ENCODE results near the gene RPS6KA5.

Gene RPS6KA5

DNA sequence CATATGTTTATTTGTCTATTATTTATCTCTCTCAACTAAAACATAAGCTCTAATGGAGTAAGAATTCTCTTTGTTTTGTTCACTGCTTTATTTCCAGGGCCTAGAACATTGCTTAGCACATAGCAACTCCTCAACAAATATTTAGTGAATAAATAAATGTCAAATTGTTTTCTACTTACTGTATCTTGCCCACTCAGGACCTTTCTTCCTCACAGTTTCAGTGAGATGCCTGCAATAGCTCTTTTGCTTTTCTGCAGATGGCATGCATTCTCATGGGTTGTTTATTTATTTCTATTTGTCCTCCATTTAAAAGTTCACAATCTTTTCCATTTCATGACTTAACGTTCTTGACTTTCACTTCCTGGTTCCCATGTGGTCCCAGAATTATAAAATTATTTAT is 149.3 kb downstream of the RPS6KA5 start:
- no peak overlapping the region for H3K4me3 Mint-ChIP-seq
- H3K27ac Mint-ChIP-seq = no peak overlapping the region
- H3K9me3 Mint-ChIP-seq = no peaks in the 10 kb centered on the region
- H3K4me1 Mint-ChIP-seq = peaks cover 13% of the 10 kb centered on the region
- no peaks in the 10 kb centered on the region for H3K27me3 Mint-ChIP-seq
- H3K36me3 Mint-ChIP-seq = peaks cover 4% of the 10 kb centered on the region

DNA sequence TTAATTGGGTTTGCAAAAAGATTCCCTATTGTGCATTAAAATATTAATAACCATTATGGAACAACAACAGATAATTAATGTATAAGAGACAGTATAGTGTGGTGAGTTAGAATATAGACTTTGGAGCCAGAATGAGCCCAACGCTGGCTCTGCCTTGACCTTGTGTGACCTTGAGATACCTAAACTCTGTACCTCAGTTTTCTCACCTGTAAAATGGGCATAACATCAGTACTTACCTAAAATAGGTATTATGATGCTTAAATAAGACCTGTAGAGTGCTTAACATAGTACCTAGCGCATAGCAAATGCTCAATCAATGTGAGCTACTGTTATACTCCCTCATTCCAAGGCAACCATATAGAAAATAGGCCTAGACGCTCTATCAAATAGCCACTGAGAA is 153.3 kb downstream of the RPS6KA5 start:
- no peak overlapping the region for H3K27ac Mint-ChIP-seq
- peaks cover 21% of the 10 kb centered on the region for H3K4me1 Mint-ChIP-seq
- H3K4me3 Mint-ChIP-seq = no peak overlapping the region
- peaks cover 4% of the 10 kb centered on the region for H3K36me3 Mint-ChIP-seq
- no peaks in the 10 kb centered on the region for H3K27me3 Mint-ChIP-seq
- H3K9me3 Mint-ChIP-seq = no peaks in the 10 kb centered on the region

DNA sequence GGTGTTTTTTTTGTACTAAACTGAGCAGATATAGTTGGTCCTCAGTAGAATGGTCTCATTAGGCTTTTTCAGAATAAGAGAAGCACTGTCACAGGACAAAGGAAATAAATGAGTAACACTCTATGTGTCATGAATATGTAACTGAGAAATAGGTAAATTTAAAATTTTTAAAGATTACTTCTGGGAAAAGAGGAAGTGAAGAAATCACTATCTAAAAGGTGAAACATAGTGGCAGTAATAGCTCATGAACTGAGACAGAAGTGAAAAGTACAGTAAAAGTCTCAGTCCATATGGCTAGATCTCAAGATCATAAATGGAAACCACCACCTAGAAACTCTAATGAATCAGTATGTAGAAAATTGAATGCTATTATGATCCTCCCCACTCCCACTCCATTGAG is 154.9 kb downstream of the RPS6KA5 start:
- H3K4me3 Mint-ChIP-seq = peak overlapping the region; percentile 57
- no peaks in the 10 kb centered on the region for H3K9me3 Mint-ChIP-seq
- no peaks in the 10 kb centered on the region for H3K27me3 Mint-ChIP-seq
- H3K4me1 Mint-ChIP-seq = peaks cover 21% of the 10 kb centered on the region
- H3K27ac Mint-ChIP-seq = peak overlapping the region; percentile 86
- peaks cover under 1% of the 10 kb centered on the region for H3K36me3 Mint-ChIP-seq

DNA sequence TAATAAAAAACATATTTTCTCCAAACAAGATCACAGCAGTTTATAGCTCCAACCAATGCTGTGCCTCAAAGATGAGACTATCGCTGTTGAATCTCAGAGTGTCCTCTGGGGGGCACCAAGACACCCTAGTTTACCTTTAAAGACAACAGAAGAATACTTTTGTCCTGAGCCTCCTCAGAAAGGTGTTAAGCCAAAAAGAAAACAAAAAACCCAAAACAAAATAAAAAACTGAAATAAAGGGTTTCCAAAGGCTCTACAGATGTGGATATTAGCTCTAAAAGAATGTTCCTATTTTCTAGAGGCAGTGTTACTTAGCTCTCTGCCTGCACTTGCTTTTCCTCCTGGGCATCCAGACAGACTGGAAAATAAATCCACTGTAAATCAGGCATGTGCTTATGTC is 157.3 kb downstream of the RPS6KA5 start:
- peaks cover 7% of the 10 kb centered on the region for H3K36me3 Mint-ChIP-seq
- no peaks in the 10 kb centered on the region for H3K9me3 Mint-ChIP-seq
- H3K4me3 Mint-ChIP-seq = no peak overlapping the region
- H3K4me1 Mint-ChIP-seq = peaks cover 21% of the 10 kb centered on the region
- H3K27ac Mint-ChIP-seq = no peak overlapping the region
- H3K27me3 Mint-ChIP-seq = no peaks in the 10 kb centered on the region

DNA sequence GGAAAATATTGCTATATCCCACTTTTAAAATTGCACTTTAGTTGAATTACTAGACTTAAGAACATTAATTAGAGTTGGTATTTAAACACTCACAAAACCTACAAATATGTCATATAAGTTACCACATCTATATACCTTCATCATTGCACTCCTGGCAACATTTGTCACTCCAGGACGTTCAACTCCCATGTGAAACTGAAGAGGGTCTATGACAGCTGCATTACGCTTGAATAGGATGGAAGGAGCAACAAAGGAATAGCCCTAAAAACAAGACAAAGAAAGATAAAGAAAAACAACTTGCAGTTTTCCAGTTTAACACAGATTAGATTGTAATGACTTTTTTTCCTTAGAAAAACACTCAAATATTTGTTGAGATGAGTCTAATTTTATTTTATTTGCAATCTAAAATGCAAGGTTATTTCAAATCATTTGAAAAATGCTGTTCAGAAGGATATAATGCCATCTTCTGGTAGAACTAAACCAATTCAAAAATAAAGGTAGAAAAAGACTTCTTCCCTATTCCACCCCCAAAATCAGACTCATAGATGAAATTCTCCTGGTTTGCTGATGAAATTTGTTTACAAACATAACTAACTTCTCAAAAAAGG is 159.9 kb downstream of the RPS6KA5 start:
- Mint-ChIP-seq H3K36me3 (peaks cover 11% of the 10 kb centered on the region), H3K27me3 (no peaks in the 10 kb centered on the region), H3K9me3 (no peaks in the 10 kb centered on the region), H3K4me1 (peaks cover 10% of the 10 kb centered on the region), H3K4me3 (no peak overlapping the region), H3K27ac (no peak overlapping the region)

DNA sequence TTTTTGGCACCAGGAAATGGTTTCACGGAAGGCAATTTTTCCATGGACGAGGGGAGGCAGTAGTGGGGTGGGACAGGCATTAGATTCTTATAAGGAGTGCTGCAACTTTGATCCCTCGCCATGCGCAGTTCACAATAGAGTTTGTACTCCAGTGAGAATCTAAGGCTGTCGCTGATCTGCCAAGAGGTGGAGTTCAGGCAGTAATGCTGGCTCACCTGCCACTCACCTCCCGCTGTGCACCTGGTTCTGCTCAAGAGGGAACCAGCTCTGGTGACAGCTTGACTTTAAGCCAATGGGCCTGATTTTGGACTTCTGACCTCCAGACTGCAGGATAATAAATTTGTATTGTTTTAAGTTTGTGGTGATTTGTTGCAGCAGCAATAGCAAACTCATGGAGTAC is 163.4 kb downstream of the RPS6KA5 start:
- Mint-ChIP-seq H3K4me3 (no peak overlapping the region), H3K36me3 (peaks cover 13% of the 10 kb centered on the region), H3K4me1 (no peaks in the 10 kb centered on the region), H3K27ac (no peak overlapping the region), H3K27me3 (no peaks in the 10 kb centered on the region), H3K9me3 (no peaks in the 10 kb centered on the region)

DNA sequence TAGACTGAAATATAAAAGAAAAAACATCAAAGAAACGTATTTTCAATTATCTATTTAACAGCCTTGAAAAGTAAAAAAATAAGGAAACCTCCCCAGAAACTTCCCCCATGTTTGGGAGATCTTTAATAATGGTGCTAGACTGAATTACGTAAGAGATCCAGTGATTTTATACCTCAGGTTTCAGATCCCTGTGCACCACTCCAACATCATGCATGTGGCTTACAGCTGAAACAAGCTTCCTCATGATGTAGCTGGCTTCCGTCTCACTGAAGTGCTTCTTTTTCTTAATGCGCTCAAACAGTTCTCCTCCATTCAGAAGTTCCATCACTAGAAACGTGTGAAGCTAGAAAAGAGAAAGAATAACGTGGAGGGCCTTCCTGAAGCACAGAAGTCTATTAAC is 166.2 kb downstream of the RPS6KA5 start:
- Mint-ChIP-seq H3K4me3 (no peak overlapping the region), H3K27me3 (no peaks in the 10 kb centered on the region), H3K36me3 (peaks cover 14% of the 10 kb centered on the region), H3K27ac (no peak overlapping the region), H3K4me1 (no peaks in the 10 kb centered on the region), H3K9me3 (no peaks in the 10 kb centered on the region)

DNA sequence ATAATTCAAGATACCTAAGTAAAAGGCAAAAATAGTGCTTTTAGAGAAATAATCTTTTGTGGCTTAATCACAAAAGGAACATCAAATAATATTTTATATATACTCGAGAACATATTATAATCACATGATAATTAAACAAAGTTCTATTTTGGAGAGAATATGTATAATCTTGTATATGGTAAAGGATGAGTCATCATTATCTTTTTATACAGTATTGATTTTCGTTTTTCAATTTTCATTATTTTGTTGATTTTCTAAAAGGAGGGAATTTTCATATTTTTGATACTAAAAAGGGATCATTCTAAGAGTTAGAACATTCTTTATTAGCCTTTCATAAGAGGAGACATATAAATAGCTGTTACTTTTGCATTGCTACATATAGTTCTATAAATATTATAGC is 166.9 kb downstream of the RPS6KA5 start:
- Mint-ChIP-seq H3K27me3 (no peaks in the 10 kb centered on the region), H3K36me3 (peaks cover 9% of the 10 kb centered on the region), H3K4me3 (no peak overlapping the region), H3K27ac (no peak overlapping the region), H3K4me1 (no peaks in the 10 kb centered on the region), H3K9me3 (no peaks in the 10 kb centered on the region)

DNA sequence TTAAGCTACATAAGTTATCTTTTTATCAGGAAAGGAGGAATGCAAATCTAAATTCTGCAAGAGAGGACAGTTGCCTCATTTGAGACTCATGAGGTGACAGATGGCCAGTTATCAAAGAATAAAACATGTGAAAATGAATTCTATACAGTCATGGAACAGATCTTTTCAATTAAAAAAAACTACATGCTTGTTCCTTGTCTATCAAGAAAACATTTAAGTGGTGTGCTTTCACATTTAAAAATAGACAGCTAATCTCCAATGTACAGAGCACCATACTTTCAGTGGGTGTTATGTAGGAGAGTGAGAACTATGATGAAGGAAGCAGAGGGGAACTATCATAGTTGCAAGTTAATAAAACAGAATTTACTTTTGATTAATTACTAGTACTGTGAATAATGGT is 167.5 kb downstream of the RPS6KA5 start:
- Mint-ChIP-seq H3K4me3 (no peak overlapping the region), H3K9me3 (no peaks in the 10 kb centered on the region), H3K36me3 (peaks cover 9% of the 10 kb centered on the region), H3K4me1 (no peaks in the 10 kb centered on the region), H3K27me3 (no peaks in the 10 kb centered on the region), H3K27ac (no peak overlapping the region)

DNA sequence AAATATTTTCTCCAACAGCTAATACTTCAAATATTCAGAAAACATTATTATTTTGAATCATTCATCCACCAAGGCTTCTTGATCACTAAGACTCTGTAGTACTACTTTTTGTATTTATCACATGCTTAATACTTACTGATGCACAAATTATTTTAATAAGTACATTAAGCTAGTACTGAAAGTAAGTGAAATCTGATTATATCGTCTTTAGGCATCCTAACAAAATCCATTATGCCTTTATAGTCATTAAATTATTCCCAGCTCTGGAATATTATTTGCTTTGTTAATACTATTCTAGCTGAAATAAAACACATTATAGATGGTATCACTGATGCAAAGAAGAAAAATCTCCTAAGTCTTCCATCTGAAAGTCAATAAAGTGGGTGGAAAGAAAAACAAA is 169.1 kb downstream of the RPS6KA5 start:
- Mint-ChIP-seq H3K9me3 (no peaks in the 10 kb centered on the region), H3K36me3 (peaks cover 8% of the 10 kb centered on the region), H3K4me1 (no peaks in the 10 kb centered on the region), H3K27me3 (no peaks in the 10 kb centered on the region), H3K27ac (no peak overlapping the region), H3K4me3 (no peak overlapping the region)

DNA sequence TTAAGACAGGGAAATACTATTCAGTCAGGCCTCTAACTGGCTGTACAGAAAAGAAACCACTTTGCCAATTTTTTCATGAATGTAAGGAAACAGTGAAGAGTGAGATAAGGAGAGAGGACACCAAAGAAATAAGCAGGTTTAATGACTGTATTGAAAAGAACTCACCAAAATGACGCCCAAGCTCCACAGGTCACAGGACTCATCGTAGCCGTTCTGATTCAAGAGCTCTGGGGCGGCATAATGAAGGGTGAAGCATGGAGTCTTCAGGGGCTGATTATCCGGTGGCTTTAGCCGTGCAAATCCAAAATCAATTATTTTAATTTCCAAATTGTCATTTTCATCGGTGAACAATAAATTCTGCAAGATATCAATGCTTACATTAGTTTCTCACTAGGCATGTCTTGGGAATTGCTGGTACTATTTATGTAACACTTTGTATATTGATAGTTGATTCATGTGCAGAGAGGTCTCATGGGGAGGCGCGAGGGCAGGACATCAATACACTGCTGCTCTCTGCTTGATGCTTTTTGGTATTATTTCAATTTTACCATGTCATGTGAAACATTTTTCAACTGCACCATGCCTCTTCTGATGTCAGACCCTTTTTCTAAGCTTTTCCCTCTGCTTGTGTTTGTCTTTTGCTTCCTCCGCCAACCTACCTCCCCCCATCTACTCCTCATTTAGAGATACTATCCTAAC is 170.0 kb downstream of the RPS6KA5 start:
- no peaks in the 10 kb centered on the region for H3K27me3 Mint-ChIP-seq
- H3K27ac Mint-ChIP-seq = peak overlapping the region; percentile 48
- peaks cover 5% of the 10 kb centered on the region for H3K36me3 Mint-ChIP-seq
- no peak overlapping the region for H3K4me3 Mint-ChIP-seq
- H3K9me3 Mint-ChIP-seq = no peaks in the 10 kb centered on the region
- no peaks in the 10 kb centered on the region for H3K4me1 Mint-ChIP-seq

DNA sequence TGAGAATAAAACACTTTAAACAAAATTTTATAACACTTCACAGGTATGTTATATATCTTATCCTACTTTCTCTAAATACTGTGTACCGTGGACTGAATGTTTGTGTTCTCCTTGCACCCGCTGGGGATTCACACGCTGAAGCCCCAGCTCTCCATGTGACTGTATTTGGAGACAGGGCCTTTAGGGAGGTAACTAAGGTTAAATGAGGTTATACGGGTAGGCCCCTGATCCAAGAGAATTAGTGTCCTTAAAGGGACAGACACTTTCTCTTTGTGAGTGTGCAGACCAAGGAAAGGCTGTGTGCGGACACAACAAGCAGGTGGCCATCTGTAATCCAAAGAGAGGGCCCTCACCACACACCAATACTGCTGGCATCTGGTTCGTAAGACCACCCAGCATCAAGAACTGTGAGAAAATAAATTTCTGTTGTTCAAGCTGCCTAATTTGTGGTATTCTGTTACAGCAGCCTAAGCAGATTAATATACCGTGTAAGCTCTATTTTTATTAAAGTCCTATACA is 174.1 kb downstream of the RPS6KA5 start:
- peaks cover 21% of the 10 kb centered on the region for H3K36me3 Mint-ChIP-seq
- no peak overlapping the region for H3K27ac Mint-ChIP-seq
- peaks cover 14% of the 10 kb centered on the region for H3K9me3 Mint-ChIP-seq
- no peaks in the 10 kb centered on the region for H3K4me1 Mint-ChIP-seq
- no peak overlapping the region for H3K4me3 Mint-ChIP-seq
- H3K27me3 Mint-ChIP-seq = no peaks in the 10 kb centered on the region

DNA sequence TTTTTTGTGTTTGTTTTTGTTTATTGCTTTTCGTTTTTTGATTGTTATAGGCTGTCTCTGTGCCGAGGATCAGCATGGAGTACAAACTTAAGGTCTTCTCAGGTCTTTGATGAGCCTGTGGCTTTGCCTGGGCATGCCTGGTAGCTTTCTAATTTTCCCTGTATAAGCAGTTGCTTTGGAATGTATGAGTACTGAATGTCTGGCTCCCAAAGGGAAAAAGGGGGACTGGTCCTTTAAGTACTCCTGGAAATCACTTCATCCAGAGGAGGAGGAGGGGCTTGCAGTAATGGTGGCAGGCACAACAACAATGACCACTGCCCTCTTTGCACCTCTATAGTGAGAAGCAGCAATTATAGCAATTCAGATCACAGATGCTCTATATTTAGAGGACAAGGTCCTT is 176.7 kb downstream of the RPS6KA5 start:
- Mint-ChIP-seq H3K27ac (no peak overlapping the region), H3K4me1 (no peaks in the 10 kb centered on the region), H3K36me3 (peaks cover 29% of the 10 kb centered on the region), H3K9me3 (peaks cover 14% of the 10 kb centered on the region), H3K4me3 (no peak overlapping the region), H3K27me3 (no peaks in the 10 kb centered on the region)

DNA sequence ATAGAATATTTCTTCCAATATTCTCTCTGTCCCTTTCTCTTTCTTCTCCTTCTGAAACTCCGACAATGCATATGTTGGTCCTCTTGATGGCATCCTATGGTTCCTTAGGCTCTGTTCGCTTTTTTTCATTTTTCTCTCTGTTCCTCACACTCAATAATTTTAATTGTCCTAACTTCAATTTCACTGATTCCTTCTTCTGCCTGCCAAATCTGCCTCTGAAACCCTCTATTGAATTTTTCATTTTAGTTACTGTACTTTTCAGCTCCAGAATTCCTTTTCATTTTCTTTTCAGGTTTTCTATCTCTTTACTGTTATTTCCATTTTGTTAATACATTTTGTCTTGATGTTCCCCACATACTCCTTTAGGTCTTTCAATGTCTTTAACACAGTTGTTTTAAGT is 177.2 kb downstream of the RPS6KA5 start:
- H3K27me3 Mint-ChIP-seq = no peaks in the 10 kb centered on the region
- no peak overlapping the region for H3K4me3 Mint-ChIP-seq
- H3K36me3 Mint-ChIP-seq = peaks cover 29% of the 10 kb centered on the region
- no peak overlapping the region for H3K27ac Mint-ChIP-seq
- no peaks in the 10 kb centered on the region for H3K4me1 Mint-ChIP-seq
- H3K9me3 Mint-ChIP-seq = peaks cover 14% of the 10 kb centered on the region

DNA sequence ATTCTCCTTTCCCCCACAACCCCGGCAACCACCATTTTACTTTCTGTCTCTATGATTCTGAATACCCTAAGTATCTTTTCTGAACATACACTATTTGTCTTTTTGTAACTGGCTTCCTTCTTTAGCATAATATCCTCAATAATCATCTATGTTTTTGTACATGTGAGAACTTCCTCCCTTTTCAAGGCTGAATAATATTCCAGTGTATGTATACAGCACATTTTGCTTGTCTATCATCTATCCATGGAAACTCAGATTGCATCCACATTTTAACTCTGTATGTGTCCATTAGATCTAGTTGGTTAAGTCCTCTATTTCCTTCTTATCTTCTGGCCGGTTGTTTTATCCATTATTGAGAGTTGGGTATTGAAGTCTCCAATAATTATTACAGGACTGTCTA is 180.2 kb downstream of the RPS6KA5 start:
- Mint-ChIP-seq H3K27me3 (no peaks in the 10 kb centered on the region), H3K9me3 (peaks cover 14% of the 10 kb centered on the region), H3K36me3 (peaks cover 48% of the 10 kb centered on the region), H3K4me3 (no peak overlapping the region), H3K4me1 (no peaks in the 10 kb centered on the region), H3K27ac (no peak overlapping the region)

DNA sequence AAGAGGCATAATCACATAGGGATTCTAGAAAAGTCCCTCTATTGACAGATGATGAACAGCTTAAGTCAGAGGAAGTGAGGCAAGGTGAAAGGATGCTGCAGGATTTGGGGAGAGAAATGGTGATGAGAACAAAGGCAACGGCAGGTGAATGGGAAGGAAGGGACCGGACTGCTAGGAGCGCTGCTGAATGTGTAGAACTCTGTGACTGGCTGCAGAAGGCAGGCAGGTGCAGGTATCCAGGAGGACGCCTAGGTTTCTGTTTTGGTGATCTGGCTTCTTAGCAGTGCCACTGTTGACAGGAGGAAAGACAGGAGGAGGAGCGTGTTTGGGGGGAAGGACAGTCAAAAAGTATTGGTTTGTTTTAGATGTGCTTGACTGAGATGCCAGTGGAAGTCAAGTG is 185.8 kb downstream of the RPS6KA5 start:
- no peaks in the 10 kb centered on the region for H3K9me3 Mint-ChIP-seq
- H3K4me1 Mint-ChIP-seq = peaks cover 6% of the 10 kb centered on the region
- no peak overlapping the region for H3K27ac Mint-ChIP-seq
- peaks cover 42% of the 10 kb centered on the region for H3K36me3 Mint-ChIP-seq
- no peaks in the 10 kb centered on the region for H3K27me3 Mint-ChIP-seq
- H3K4me3 Mint-ChIP-seq = no peak overlapping the region

Data from activated naive CD4-positive, alpha-beta T cell treated with anti-CD3 and anti-CD28 coated beads, Interleukin-2, amount 50 U/mL, for 24 hours (primary cell).